ENCODE measurements around the gene NECTIN1.

NECTIN1 gene

GRCh38 chr11:119645018-119645417 lies 84.0 kb downstream of the NECTIN1 start:
- H3K9ac ChIP-seq (ENCODE audit: low read depth in 1 of 2, low read length in 2 of 2), result no peak overlapping the region
- H3K36me3 ChIP-seq (ENCODE audit: control insufficient read depth in 2 of 2, insufficient read depth in 2 of 2, low read length in 2 of 2), result no peaks in the 10 kb centered on the region
- no peak overlapping the region for H3K27ac ChIP-seq (ENCODE audit: low read depth in 2 of 2, low read length in 2 of 2)
- H3K9me3 ChIP-seq (ENCODE audit: control insufficient read depth in 2 of 2, low read length in 2 of 2), result no peaks in the 10 kb centered on the region
- H3K27me3 ChIP-seq (ENCODE audit: control insufficient read depth in 2 of 2, insufficient read depth in 2 of 2, low read length in 2 of 2), result no peaks in the 10 kb centered on the region
- no peak overlapping the region for H3K4me3 ChIP-seq (ENCODE audit: low read length in 2 of 2)
- H3K4me1 ChIP-seq (ENCODE audit: control insufficient read depth in 2 of 2, insufficient read depth in 2 of 2, low read length in 2 of 2), result no peaks in the 10 kb centered on the region

GRCh38 chr11:119644502-119644901 lies 84.5 kb downstream of the NECTIN1 start:
- Histone ChIP-seq H3K9me3 (ENCODE audit: control insufficient read depth in 2 of 2, low read length in 2 of 2) (no peaks in the 10 kb centered on the region), H3K27me3 (ENCODE audit: control insufficient read depth in 2 of 2, insufficient read depth in 2 of 2, low read length in 2 of 2) (no peaks in the 10 kb centered on the region), H3K36me3 (ENCODE audit: control insufficient read depth in 2 of 2, insufficient read depth in 2 of 2, low read length in 2 of 2) (no peaks in the 10 kb centered on the region), H3K9ac (ENCODE audit: low read depth in 1 of 2, low read length in 2 of 2) (no peak overlapping the region), H3K4me3 (ENCODE audit: low read length in 2 of 2) (no peak overlapping the region), H3K4me1 (ENCODE audit: control insufficient read depth in 2 of 2, insufficient read depth in 2 of 2, low read length in 2 of 2) (no peaks in the 10 kb centered on the region), H3K27ac (ENCODE audit: low read depth in 2 of 2, low read length in 2 of 2) (no peak overlapping the region)

- H3K4me3 ChIP-seq (ENCODE audit: low read length in 2 of 2), result no peak overlapping the region
- H3K9me3 ChIP-seq (ENCODE audit: control insufficient read depth in 2 of 2, low read length in 2 of 2), result no peaks in the 10 kb centered on the region
- no peak overlapping the region for H3K27ac ChIP-seq (ENCODE audit: low read depth in 2 of 2, low read length in 2 of 2)
- no peaks in the 10 kb centered on the region for H3K36me3 ChIP-seq (ENCODE audit: control insufficient read depth in 2 of 2, insufficient read depth in 2 of 2, low read length in 2 of 2)
- no peaks in the 10 kb centered on the region for H3K4me1 ChIP-seq (ENCODE audit: control insufficient read depth in 2 of 2, insufficient read depth in 2 of 2, low read length in 2 of 2)
- H3K27me3 ChIP-seq (ENCODE audit: control insufficient read depth in 2 of 2, insufficient read depth in 2 of 2, low read length in 2 of 2), result no peaks in the 10 kb centered on the region
- H3K9ac ChIP-seq (ENCODE audit: low read depth in 1 of 2, low read length in 2 of 2), result no peak overlapping the region
Observed at GRCh38 chr11:119643876-119644225, 85.1 kb downstream of the NECTIN1 start.

DNA sequence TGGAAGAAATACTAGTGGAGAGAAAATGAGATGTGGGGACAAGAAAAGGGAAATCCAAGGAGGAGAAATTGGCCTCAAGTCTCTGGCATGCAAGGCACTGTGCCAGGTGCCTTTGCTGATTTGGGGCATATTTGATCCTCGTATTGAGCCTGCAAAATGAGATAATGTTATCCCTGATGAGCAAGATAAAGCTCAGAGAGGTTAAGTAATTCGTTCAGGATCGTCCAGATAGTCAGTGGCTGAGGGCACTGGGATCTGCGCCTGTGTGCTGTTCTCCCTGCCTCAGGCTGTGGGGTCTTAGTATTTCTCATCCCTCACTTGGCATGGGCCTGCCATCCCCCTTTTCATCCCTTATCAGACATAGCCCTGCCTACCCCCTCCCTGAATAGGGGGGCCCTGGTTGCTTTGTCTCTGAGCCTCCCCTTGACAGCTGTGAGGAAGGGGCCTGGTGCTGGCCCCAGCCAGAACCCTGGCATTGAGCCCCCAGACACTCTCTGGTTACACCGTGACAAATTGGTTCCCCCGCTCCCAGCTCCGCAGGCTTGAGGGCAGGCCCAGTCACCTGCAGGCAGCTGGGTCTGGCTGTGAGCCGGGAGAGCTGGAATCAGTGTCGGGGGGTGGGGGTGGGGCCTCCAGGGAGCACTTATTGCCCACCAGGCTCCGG lies 85.7 kb downstream of the NECTIN1 start:
- H3K36me3 ChIP-seq (ENCODE audit: control insufficient read depth in 2 of 2, insufficient read depth in 2 of 2, low read length in 2 of 2), result no peaks in the 10 kb centered on the region
- no peaks in the 10 kb centered on the region for H3K27me3 ChIP-seq (ENCODE audit: control insufficient read depth in 2 of 2, insufficient read depth in 2 of 2, low read length in 2 of 2)
- H3K9ac ChIP-seq (ENCODE audit: low read depth in 1 of 2, low read length in 2 of 2), result no peak overlapping the region
- no peak overlapping the region for H3K27ac ChIP-seq (ENCODE audit: low read depth in 2 of 2, low read length in 2 of 2)
- H3K4me3 ChIP-seq (ENCODE audit: low read length in 2 of 2), result no peak overlapping the region
- no peaks in the 10 kb centered on the region for H3K4me1 ChIP-seq (ENCODE audit: control insufficient read depth in 2 of 2, insufficient read depth in 2 of 2, low read length in 2 of 2)
- no peaks in the 10 kb centered on the region for H3K9me3 ChIP-seq (ENCODE audit: control insufficient read depth in 2 of 2, low read length in 2 of 2)

DNA sequence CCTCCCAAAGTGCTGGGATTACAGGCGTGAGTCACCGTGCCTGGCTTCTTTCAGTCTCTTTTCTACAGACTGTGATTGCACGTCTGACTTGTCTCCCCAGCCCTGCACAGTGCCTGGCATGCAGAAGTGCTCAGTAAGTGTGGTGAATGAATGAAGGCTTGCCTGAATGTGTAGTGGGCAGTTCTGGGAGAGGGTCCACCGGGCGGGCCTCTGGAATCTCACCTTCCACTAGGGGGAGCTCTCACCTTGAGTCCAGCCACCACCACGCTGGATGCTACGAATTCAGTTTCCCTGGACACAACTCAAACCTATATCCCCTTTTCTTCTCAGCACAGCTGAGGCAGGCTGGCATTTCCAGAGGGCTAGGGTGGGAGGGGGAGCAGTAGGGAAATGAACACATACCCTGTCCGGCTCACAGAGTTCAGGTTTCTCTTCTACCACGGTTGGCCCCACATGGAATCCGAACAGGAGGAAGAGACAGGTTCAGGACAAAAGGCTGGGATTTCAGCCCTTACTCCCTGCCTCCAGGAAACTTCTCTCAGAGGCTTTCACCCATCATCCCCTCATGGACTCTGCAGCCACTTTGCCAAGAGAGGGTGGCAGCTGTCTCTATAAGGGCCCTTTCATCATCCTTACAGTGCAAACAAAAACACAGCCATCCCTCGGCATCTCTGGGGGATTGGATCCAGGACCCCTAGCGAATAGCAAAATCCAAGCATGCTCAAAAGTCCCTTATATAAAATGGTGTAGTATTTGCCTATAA lies 86.8 kb downstream of the NECTIN1 start:
- Histone ChIP-seq H3K4me1 (ENCODE audit: control insufficient read depth in 2 of 2, insufficient read depth in 2 of 2, low read length in 2 of 2) (no peaks in the 10 kb centered on the region), H3K4me3 (ENCODE audit: low read length in 2 of 2) (no peak overlapping the region), H3K36me3 (ENCODE audit: control insufficient read depth in 2 of 2, insufficient read depth in 2 of 2, low read length in 2 of 2) (no peaks in the 10 kb centered on the region), H3K9ac (ENCODE audit: low read depth in 1 of 2, low read length in 2 of 2) (no peak overlapping the region), H3K9me3 (ENCODE audit: control insufficient read depth in 2 of 2, low read length in 2 of 2) (no peaks in the 10 kb centered on the region), H3K27me3 (ENCODE audit: control insufficient read depth in 2 of 2, insufficient read depth in 2 of 2, low read length in 2 of 2) (no peaks in the 10 kb centered on the region), H3K27ac (ENCODE audit: low read depth in 2 of 2, low read length in 2 of 2) (no peak overlapping the region)

DNA sequence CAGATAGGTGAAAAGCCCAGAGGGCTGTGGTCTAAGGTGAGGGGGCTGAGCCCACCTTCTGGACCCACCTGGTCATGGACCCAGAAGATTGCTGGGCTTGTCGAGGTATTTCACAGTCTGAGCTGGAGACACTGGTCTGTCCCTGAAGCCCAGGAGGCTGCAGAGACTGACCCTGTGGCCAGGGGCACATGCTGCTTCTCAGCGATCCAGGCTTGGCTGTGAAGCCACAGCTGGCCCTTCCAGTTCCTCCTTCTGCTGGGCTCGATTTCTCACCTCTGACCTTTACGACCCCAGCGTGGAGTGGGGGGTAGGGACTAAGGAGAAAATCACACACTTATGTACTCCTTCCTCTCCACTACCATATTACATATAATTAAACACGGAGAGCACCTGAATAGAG lies 88.5 kb downstream of the NECTIN1 start:
- no peak overlapping the region for H3K27ac ChIP-seq (ENCODE audit: low read depth in 2 of 2, low read length in 2 of 2)

DNA sequence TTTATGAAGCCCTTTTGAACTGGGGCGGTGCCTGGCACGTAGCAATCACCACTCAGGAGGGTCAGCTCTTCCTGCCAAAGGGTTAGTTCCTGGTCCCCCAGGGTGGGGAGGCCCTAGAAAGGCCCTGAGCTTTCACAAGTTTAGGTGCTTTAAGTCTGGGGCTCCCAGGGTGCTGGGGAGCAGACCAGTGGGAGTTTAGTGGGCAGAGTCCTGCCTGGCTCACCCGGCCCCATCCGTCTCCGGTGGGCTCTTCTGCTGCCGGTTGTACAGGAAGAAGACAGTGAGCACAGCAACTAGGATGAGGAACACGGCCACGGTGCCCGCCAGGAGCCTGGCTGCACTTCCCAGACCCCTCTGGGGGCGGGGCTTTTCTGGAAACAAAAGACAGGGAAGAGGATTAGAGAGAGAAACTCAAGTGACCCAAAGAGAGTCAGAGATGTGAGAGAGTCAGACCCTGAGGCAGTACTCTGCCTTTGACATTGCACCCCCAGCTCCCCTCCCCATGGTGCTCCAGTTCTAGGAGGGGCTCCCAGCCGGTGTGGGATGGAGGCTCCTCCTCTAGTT lies 89.3 kb downstream of the NECTIN1 start:
- Histone ChIP-seq H3K4me3 (ENCODE audit: low read length in 2 of 2) (no peak overlapping the region), H3K27me3 (ENCODE audit: control insufficient read depth in 2 of 2, insufficient read depth in 2 of 2, low read length in 2 of 2) (no peaks in the 10 kb centered on the region), H3K36me3 (ENCODE audit: control insufficient read depth in 2 of 2, insufficient read depth in 2 of 2, low read length in 2 of 2) (no peaks in the 10 kb centered on the region), H3K4me1 (ENCODE audit: control insufficient read depth in 2 of 2, insufficient read depth in 2 of 2, low read length in 2 of 2) (no peaks in the 10 kb centered on the region), H3K9me3 (ENCODE audit: control insufficient read depth in 2 of 2, low read length in 2 of 2) (no peaks in the 10 kb centered on the region), H3K9ac (ENCODE audit: low read depth in 1 of 2, low read length in 2 of 2) (no peak overlapping the region), H3K27ac (ENCODE audit: low read depth in 2 of 2, low read length in 2 of 2) (no peak overlapping the region)

More for the DNA sequence above, 88.5 kb downstream of the NECTIN1 start:
- Histone ChIP-seq H3K27me3 (ENCODE audit: control insufficient read depth in 2 of 2, insufficient read depth in 2 of 2, low read length in 2 of 2) (no peaks in the 10 kb centered on the region), H3K4me1 (ENCODE audit: control insufficient read depth in 2 of 2, insufficient read depth in 2 of 2, low read length in 2 of 2) (no peaks in the 10 kb centered on the region), H3K4me3 (ENCODE audit: low read length in 2 of 2) (no peak overlapping the region), H3K36me3 (ENCODE audit: control insufficient read depth in 2 of 2, insufficient read depth in 2 of 2, low read length in 2 of 2) (no peaks in the 10 kb centered on the region), H3K9ac (ENCODE audit: low read depth in 1 of 2, low read length in 2 of 2) (no peak overlapping the region), H3K9me3 (ENCODE audit: control insufficient read depth in 2 of 2, low read length in 2 of 2) (no peaks in the 10 kb centered on the region)

DNA sequence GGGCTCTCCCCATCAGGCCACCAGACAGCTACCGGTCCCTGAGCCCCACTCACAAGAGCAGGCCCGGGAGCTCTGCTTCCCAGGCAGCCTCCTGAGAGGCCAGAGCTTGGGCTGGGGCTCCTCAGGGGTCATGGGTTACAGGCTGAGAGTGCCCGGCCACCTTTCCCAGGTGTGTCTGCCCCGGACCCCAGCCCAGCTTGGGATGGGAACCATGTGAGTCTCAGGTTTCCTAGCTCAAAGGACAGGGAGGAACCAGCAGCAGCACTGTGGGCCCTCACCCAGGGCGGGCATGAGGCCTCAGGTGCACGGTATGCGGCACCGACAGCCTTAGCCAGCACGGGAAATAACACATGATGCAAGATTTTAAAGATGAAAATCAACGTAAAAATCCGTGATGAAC lies 90.1 kb downstream of the NECTIN1 start:
- Histone ChIP-seq H3K9me3 (ENCODE audit: control insufficient read depth in 2 of 2, low read length in 2 of 2) (no peaks in the 10 kb centered on the region), H3K27me3 (ENCODE audit: control insufficient read depth in 2 of 2, insufficient read depth in 2 of 2, low read length in 2 of 2) (no peaks in the 10 kb centered on the region), H3K36me3 (ENCODE audit: control insufficient read depth in 2 of 2, insufficient read depth in 2 of 2, low read length in 2 of 2) (no peaks in the 10 kb centered on the region), H3K4me1 (ENCODE audit: control insufficient read depth in 2 of 2, insufficient read depth in 2 of 2, low read length in 2 of 2) (no peaks in the 10 kb centered on the region), H3K4me3 (ENCODE audit: low read length in 2 of 2) (no peak overlapping the region), H3K27ac (ENCODE audit: low read depth in 2 of 2, low read length in 2 of 2) (no peak overlapping the region), H3K9ac (ENCODE audit: low read depth in 1 of 2, low read length in 2 of 2) (no peak overlapping the region)

DNA sequence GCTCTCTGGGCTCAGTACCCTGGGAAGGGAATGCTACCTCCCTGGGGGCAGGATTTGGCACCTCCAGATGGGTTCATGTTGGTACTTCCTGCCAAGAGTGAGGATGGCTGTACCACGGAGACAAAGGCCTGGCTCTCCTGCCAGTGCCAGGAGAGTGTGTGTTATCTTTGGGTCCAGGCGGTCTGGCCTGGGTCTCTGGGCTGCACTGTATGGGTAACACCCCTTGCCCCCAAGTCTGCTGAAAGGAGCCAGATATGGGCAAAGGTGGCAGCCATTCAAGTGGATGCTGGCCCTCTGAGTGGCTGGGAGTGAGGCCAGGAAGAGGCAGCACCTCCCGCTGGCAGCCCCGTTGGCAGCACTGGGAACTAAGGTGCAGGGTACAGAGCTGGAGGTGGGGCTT lies 91.5 kb downstream of the NECTIN1 start:
- no peaks in the 10 kb centered on the region for H3K4me1 ChIP-seq (ENCODE audit: control insufficient read depth in 2 of 2, insufficient read depth in 2 of 2, low read length in 2 of 2)

GRCh38 chr11:119635776-119636175 lies 93.2 kb downstream of the NECTIN1 start:
- H3K27me3 ChIP-seq (ENCODE audit: control insufficient read depth in 2 of 2, insufficient read depth in 2 of 2, low read length in 2 of 2), result no peaks in the 10 kb centered on the region

More for the DNA sequence above, 91.5 kb downstream of the NECTIN1 start:
- Histone ChIP-seq H3K9ac (ENCODE audit: low read depth in 1 of 2, low read length in 2 of 2) (no peak overlapping the region), H3K27me3 (ENCODE audit: control insufficient read depth in 2 of 2, insufficient read depth in 2 of 2, low read length in 2 of 2) (no peaks in the 10 kb centered on the region), H3K9me3 (ENCODE audit: control insufficient read depth in 2 of 2, low read length in 2 of 2) (no peaks in the 10 kb centered on the region), H3K36me3 (ENCODE audit: control insufficient read depth in 2 of 2, insufficient read depth in 2 of 2, low read length in 2 of 2) (no peaks in the 10 kb centered on the region), H3K27ac (ENCODE audit: low read depth in 2 of 2, low read length in 2 of 2) (no peak overlapping the region), H3K4me3 (ENCODE audit: low read length in 2 of 2) (no peak overlapping the region)

More at GRCh38 chr11:119635776-119636175, 93.2 kb downstream of the NECTIN1 start:
- Histone ChIP-seq H3K9me3 (ENCODE audit: control insufficient read depth in 2 of 2, low read length in 2 of 2) (no peaks in the 10 kb centered on the region), H3K9ac (ENCODE audit: low read depth in 1 of 2, low read length in 2 of 2) (no peak overlapping the region), H3K4me1 (ENCODE audit: control insufficient read depth in 2 of 2, insufficient read depth in 2 of 2, low read length in 2 of 2) (no peaks in the 10 kb centered on the region), H3K4me3 (ENCODE audit: low read length in 2 of 2) (no peak overlapping the region), H3K27ac (ENCODE audit: low read depth in 2 of 2, low read length in 2 of 2) (no peak overlapping the region), H3K36me3 (ENCODE audit: control insufficient read depth in 2 of 2, insufficient read depth in 2 of 2, low read length in 2 of 2) (no peaks in the 10 kb centered on the region)

Data from mucosa of rectum (tissue), 2 donors.